ENCODE measurements around the gene PTDSS2. TPM values are rescaled to one million over a fixed set of nuclear protein-coding genes. Genes with fewer than 3 reads are reported as not detected.

Gene PTDSS2
- total and polyA plus RNA-seq, 2 experiments from 2014 or later, result 22.7 to 145 TPM

- TF ChIP-seq EZH2 (IDR thresholded peaks at IDR 0.05; ENCODE audit: low read depth, unreplicated experiment) (no peak), CTCF (conservative IDR thresholded peaks at IDR 0.05; ENCODE audit: low read depth in 2 of 2) (no peak), EZH2phosphoT487 (IDR thresholded peaks at IDR 0.05; ENCODE audit: unreplicated experiment) (no peak), ZNF331 (CRISPR knock-in tag; IDR thresholded peaks at IDR 0.05; ENCODE audit: low read depth) (no peak)
These were observed 41.7 kb upstream of the PTDSS2 start (continued) for GRCh38 chr11:408154-409007.

- H3K9me2 ChIP-seq (ENCODE audit: insufficient read depth), result no peaks in the 10 kb centered on the region
- Mint-ChIP-seq H3K4me3 (no peak overlapping the region), H3K36me3 (ENCODE audit: low read depth) (no peaks in the 10 kb centered on the region; the same call in 2 of the 3 replicates), H3K9me3 (peaks cover 4% of the 10 kb centered on the region; the same call in 2 of the 3 replicates), H3K27ac (no peak overlapping the region), H3K4me1 (no peaks in the 10 kb centered on the region; the same call in 2 of the 3 replicates), H3K27me3 (ENCODE audit: insufficient read depth, low read depth, poor library complexity) (peaks cover 11% of the 10 kb centered on the region)
- no peaks in the 10 kb centered on the region for H3K36me3 ChIP-seq (ENCODE audit: insufficient read depth)
- H3K4me2 ChIP-seq, result no peak overlapping the region
- ATAC-seq (no peak), DNase-seq (ENCODE audit: low spot score) (no peak)
- H3K27ac ChIP-seq (ENCODE audit: low read depth), result no peak overlapping the region
- no peak overlapping the region for H3K4me3 ChIP-seq
- H3K79me2 ChIP-seq (replicated peaks; ENCODE audit: insufficient read depth), result 0 out of 2 replicates have a peak, but pooled peaks cover 2% of the 10 kb centered on the region
- no peaks in the 10 kb centered on the region for H3F3A ChIP-seq (replicated peaks; ENCODE audit: low read depth)
- H4K20me1 ChIP-seq (replicated peaks; ENCODE audit: insufficient read depth), result no peaks in the 10 kb centered on the region; the same call in 1 of the 2 replicates
- no peak overlapping the region for H2AFZ ChIP-seq
- H3K4me1 ChIP-seq (ENCODE audit: insufficient read depth), result no peaks in the 10 kb centered on the region
- H3K27me3 ChIP-seq (ENCODE audit: insufficient read depth), result no peaks in the 10 kb centered on the region
- TF ChIP-seq CREB1 (CRISPR knock-in tag; IDR thresholded peaks at IDR 0.05; ENCODE audit: low read depth) (no peak), ZNF462 (CRISPR knock-in tag; IDR thresholded peaks at IDR 0.05) (no peak), ZNF331 (CRISPR knock-in tag; IDR thresholded peaks at IDR 0.05; ENCODE audit: low read depth) (no peak), JUNB (IDR thresholded peaks at IDR 0.05; ENCODE audit: unreplicated experiment) (no peak), EZH2phosphoT487 (IDR thresholded peaks at IDR 0.05; ENCODE audit: unreplicated experiment) (no peak), STAT1 (IDR thresholded peaks at IDR 0.05; ENCODE audit: unreplicated experiment) (no peak), POLR2AphosphoS5 (IDR thresholded peaks at IDR 0.05; ENCODE audit: low read depth) (no peak), EZH2 (IDR thresholded peaks at IDR 0.05; ENCODE audit: low read depth, unreplicated experiment) (no peak), ETS1 (IDR thresholded peaks at IDR 0.05) (no peak)
These were observed 41.0 kb upstream of the PTDSS2 start for GRCh38 chr11:409008-409599.

Data from GM23338 (cell line).